ENCODE data around the gene SLC9A3. TPM values are rescaled to one million over a fixed set of nuclear protein-coding genes. Genes with fewer than 3 reads are reported as not detected.

Gene SLC9A3
- total RNA-seq, 1 donor, result 1.8 TPM

GRCh38 chr5:534743-535671 lies 10.8 kb upstream of the SLC9A3 start:
- H3K4me3 ChIP-seq (ENCODE audit: low read depth, low read length), result no peak overlapping the region
- DNase-seq (ENCODE audit: low read depth), result no peak
- TF ChIP-seq CTCF (IDR thresholded peaks at IDR 0.05; ENCODE audit: insufficient read depth, low read length), result no peak

- no peak overlapping the region for H3K4me3 ChIP-seq (ENCODE audit: low read depth, low read length)
- TF ChIP-seq CTCF (IDR thresholded peaks at IDR 0.05; ENCODE audit: insufficient read depth, low read length), result no peak
- DNase-seq (ENCODE audit: low read depth), result no peak
These were observed 9.9 kb upstream of the SLC9A3 start for GRCh38 chr5:533955-534742.

- TF ChIP-seq CTCF (IDR thresholded peaks at IDR 0.05; ENCODE audit: insufficient read depth, low read length), result no peak
- DNase-seq (ENCODE audit: low read depth), result no peak
- H3K4me3 ChIP-seq (ENCODE audit: low read depth, low read length), result no peak overlapping the region
These were observed 9.2 kb upstream of the SLC9A3 start for GRCh38 chr5:533243-533954.

- no peak overlapping the region for H3K4me3 ChIP-seq (ENCODE audit: low read depth, low read length)
- no peak for DNase-seq (ENCODE audit: low read depth)
- no peak for TF ChIP-seq CTCF (IDR thresholded peaks at IDR 0.05; ENCODE audit: insufficient read depth, low read length)
These were observed 8.4 kb upstream of the SLC9A3 start for GRCh38 chr5:532521-533242.

- H3K4me3 ChIP-seq (ENCODE audit: low read depth, low read length), result no peak overlapping the region
- DNase-seq (ENCODE audit: low read depth), result no peak
- TF ChIP-seq CTCF (IDR thresholded peaks at IDR 0.05; ENCODE audit: insufficient read depth, low read length), result no peak
These were observed 7.6 kb upstream of the SLC9A3 start for GRCh38 chr5:531749-532315.
